Kidney (tissue), 14 donors: Measurements from ENCODE around the gene ADTRP. TPM values are rescaled to one million over a fixed set of nuclear protein-coding genes. Genes with fewer than 3 reads are reported as not detected.

Source experiments
- DNase-seq, 5 donors: peaks; one replicate each; pipeline ENCODE4 v3.0.0-alpha.2; 2013 to 2020
- FAIRE-seq: peaks from 2 replicates; lab custom pipeline; 2012; peaks lifted over from hg19 to GRCh38; lab: Jason Lieb, UNC
- H3K27ac ChIP-seq, 2 donors: one replicate each; pipeline ENCODE4 v1.7.0; 2013; ENCODE audit warnings: low read depth in 2 of 2, low read length in 2 of 2, inconsistent platforms in 1 of 2
- H3K27me3 ChIP-seq: one replicate; pipeline ENCODE4 v1.7.1; 2013; ENCODE audit warnings: low read length, inconsistent platforms; ENCODE audit not compliant: control insufficient read depth, insufficient read depth
- H3K36me3 ChIP-seq, 3 donors: one replicate each; pipeline versions ENCODE4 v1.7.0 to v1.7.1; 2013; ENCODE audit warnings: low read length in 3 of 3, control low read depth in 1 of 3, inconsistent platforms in 1 of 3; ENCODE audit not compliant: insufficient read depth in 3 of 3, control insufficient read depth in 2 of 3
- H3K4me1 ChIP-seq, 3 donors: one replicate each; pipeline versions ENCODE4 v1.7.0 to v1.7.1; 2013; ENCODE audit warnings: low read length in 3 of 3, inconsistent platforms in 1 of 3, low read depth in 1 of 3; ENCODE audit not compliant: control insufficient read depth in 2 of 3, insufficient read depth in 2 of 3
- H3K4me3 ChIP-seq, 3 donors: one replicate each; pipeline versions ENCODE4 v1.7.0 to v1.8.1; 2013; ENCODE audit warnings: low read length in 3 of 3, control low read depth in 1 of 3, inconsistent platforms in 1 of 3
- H3K9ac ChIP-seq, 3 donors: one replicate each; pipeline versions ENCODE4 v1.7.0 to v1.7.1; 2013; ENCODE audit warnings: low read length in 3 of 3, control low read depth in 1 of 3, inconsistent platforms in 1 of 3
- H3K9me3 ChIP-seq, 3 donors: one replicate each; pipeline versions ENCODE4 v1.7.0 to v1.7.1; 2013; ENCODE audit warnings: low read length in 3 of 3, control low read depth in 1 of 3, inconsistent platforms in 1 of 3; ENCODE audit not compliant: control insufficient read depth in 2 of 3, insufficient read depth in 1 of 3
- intact Hi-C: fragments of 100-400 bp; cut with DNase I; formaldehyde crosslinking; loops from one replicate; pipeline ENCODE4 v1.11.1; 2022
- polyA plus RNA-seq: library from polyadenylated mRNA; stranded (reverse); fragments of 350-450 nt; fragmentation: Illumina TruSeq; extraction: RNeasy Lipid Tissue Mini Kit (QIAGEN cat#74804); gene quantifications from one replicate; pipeline ENCODE4 v1.2.3, GENCODE V29; 2014; ENCODE audit warnings: low read depth, low replicate concordance; ENCODE audit not compliant: insufficient read depth
- total RNA-seq: library from RNA; stranded (reverse); fragmentation: NEBNext Ultra II Directional; extraction: Animal tissue kit (Norgen Biotek cat#: 25700); gene quantifications from one replicate; pipeline ENCODE4 v1.2.1, GENCODE V29; 2021
- TF ChIP-seq, protein P1 (sequence below): IDR thresholded peaks from 3 replicates; pipeline ENCODE4 v1.5.1; 2012; ENCODE audit warnings: mild to moderate bottlenecking, moderate library complexity, borderline replicate concordance; ENCODE audit not compliant: insufficient read depth; ENCODE audit errors: extremely low read depth
- donor health status: control.
- donor health status: control.
- donor health status: control.
- donor health status: control.
- donor health status: control.
- donor health status: DM: yes; HTN: yes; CAD: no.
- donor health status: Normal renal cell carcinoma (clear cell type).

Gene ADTRP
- total and polyA plus RNA-seq, 2 donors from 2014 or later = 2.7 to 5.9 TPM

- intact Hi-C loops = no loop called here
- no peak for FAIRE-seq
- TF ChIP-seq, protein P1, sequence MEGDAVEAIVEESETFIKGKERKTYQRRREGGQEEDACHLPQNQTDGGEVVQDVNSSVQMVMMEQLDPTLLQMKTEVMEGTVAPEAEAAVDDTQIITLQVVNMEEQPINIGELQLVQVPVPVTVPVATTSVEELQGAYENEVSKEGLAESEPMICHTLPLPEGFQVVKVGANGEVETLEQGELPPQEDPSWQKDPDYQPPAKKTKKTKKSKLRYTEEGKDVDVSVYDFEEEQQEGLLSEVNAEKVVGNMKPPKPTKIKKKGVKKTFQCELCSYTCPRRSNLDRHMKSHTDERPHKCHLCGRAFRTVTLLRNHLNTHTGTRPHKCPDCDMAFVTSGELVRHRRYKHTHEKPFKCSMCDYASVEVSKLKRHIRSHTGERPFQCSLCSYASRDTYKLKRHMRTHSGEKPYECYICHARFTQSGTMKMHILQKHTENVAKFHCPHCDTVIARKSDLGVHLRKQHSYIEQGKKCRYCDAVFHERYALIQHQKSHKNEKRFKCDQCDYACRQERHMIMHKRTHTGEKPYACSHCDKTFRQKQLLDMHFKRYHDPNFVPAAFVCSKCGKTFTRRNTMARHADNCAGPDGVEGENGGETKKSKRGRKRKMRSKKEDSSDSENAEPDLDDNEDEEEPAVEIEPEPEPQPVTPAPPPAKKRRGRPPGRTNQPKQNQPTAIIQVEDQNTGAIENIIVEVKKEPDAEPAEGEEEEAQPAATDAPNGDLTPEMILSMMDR = no peak
These were observed 22.9 kb downstream of the ADTRP start for GRCh38 chr6:11755725-11756124.

GRCh38 chr6:11754625-11755271, 23.9 kb downstream of the ADTRP start:
- Histone ChIP-seq H3K9ac (no peak overlapping the region), H3K4me1 (no peaks in the 10 kb centered on the region), H3K27me3 (no peaks in the 10 kb centered on the region), H3K9me3 (peaks cover 0 to 3% (median 0%) of the 10 kb centered on the region in 3 donors), H3K27ac (no peak overlapping the region), H3K36me3 (no peaks in the 10 kb centered on the region), H3K4me3 (no peak overlapping the region)
- TF ChIP-seq, protein P1 = no peak
- no peak for FAIRE-seq
- no peak for DNase-seq
- intact Hi-C loops = no loop called here

More at GRCh38 chr6:11755725-11756124, 22.9 kb downstream of the ADTRP start:
- Histone ChIP-seq H3K4me3 (no peak overlapping the region), H3K36me3 (no peaks in the 10 kb centered on the region), H3K9ac (no peak overlapping the region), H3K27me3 (no peaks in the 10 kb centered on the region), H3K27ac (no peak overlapping the region), H3K4me1 (no peaks in the 10 kb centered on the region), H3K9me3 (peaks cover 0 to 3% (median 0%) of the 10 kb centered on the region in 3 donors)
- DNase-seq = no peak

GRCh38 chr6:11753798-11754197, 24.8 kb downstream of the ADTRP start:
- DNase-seq (no peak), FAIRE-seq (no peak)
- Histone ChIP-seq H3K27ac (no peak overlapping the region), H3K4me1 (no peaks in the 10 kb centered on the region), H3K9me3 (peaks cover 0 to 3% (median 0%) of the 10 kb centered on the region in 3 donors), H3K9ac (no peak overlapping the region), H3K27me3 (no peaks in the 10 kb centered on the region), H3K4me3 (no peak overlapping the region), H3K36me3 (no peaks in the 10 kb centered on the region)
- intact Hi-C loops = no loop called here
- TF ChIP-seq, protein P1 = no peak

GRCh38 chr6:11752360-11752759, 26.2 kb downstream of the ADTRP start:
- Histone ChIP-seq H3K27ac (no peak overlapping the region), H3K4me3 (no peak overlapping the region), H3K4me1 (no peaks in the 10 kb centered on the region), H3K36me3 (no peaks in the 10 kb centered on the region), H3K27me3 (no peaks in the 10 kb centered on the region), H3K9me3 (no peaks in the 10 kb centered on the region), H3K9ac (no peak overlapping the region)
- FAIRE-seq (no peak), DNase-seq (no peak)
- intact Hi-C loops = no loop called here
- TF ChIP-seq, protein P1 = no peak
